NB4 (cell line): ENCODE data around the gene SLC7A9.
"Not testable (repeated sequence)": the region's sequence is repeated elsewhere in the genome, so short reads cannot be mapped to it uniquely, and the experiment has no call there.

Source experiments
- DNase-seq: peaks from one replicate; pipeline ENCODE4 v3.0.0; 2010; ENCODE audit warnings: low read depth
- H3K4me3 ChIP-seq: one replicate; pipeline ENCODE4 v1.5.1; 2011; ENCODE audit warnings: mild to moderate bottlenecking, low read depth, low read length, moderate library complexity
- CTCF ChIP-seq: IDR thresholded peaks from one replicate; pipeline ENCODE4 v1.5.1; 2012; ENCODE audit warnings: low read depth, low read length
- MAX ChIP-seq: IDR thresholded peaks from 2 replicates; pipeline ENCODE4 v1.6.1; 2011; ENCODE audit warnings: low read depth, low read length
- MYC ChIP-seq: IDR thresholded peaks from 2 replicates; pipeline ENCODE4 v1.6.1; 2011; ENCODE audit warnings: low read depth, low read length
- POLR2A ChIP-seq: IDR thresholded peaks from 2 replicates; pipeline ENCODE4 v1.6.1; 2011; ENCODE audit warnings: mild to moderate bottlenecking; ENCODE audit not compliant: insufficient read length; ENCODE audit errors: extremely low read depth

The SLC7A9 gene

GRCh38 chr19:32869966-32870573 is 503 bp upstream of the SLC7A9 start:
- H3K4me3 ChIP-seq, result no peak overlapping the region
- no peak for DNase-seq
- no peak for TF ChIP-seq MYC

- DNase-seq, result no peak
- H3K4me3 ChIP-seq, result no peak overlapping the region
- TF ChIP-seq MAX (no peak), CTCF (no peak), POLR2A (no peak)
Measured at GRCh38 chr19:32868206-32868950, 1.2 kb downstream of the SLC7A9 start.

GRCh38 chr19:32867436-32867835 is 2.1 kb downstream of the SLC7A9 start:
- not testable (repeated sequence) for H3K4me3 ChIP-seq, DNase-seq

GRCh38 chr19:32866564-32867265 is 2.9 kb downstream of the SLC7A9 start:
- TF ChIP-seq MAX (no peak), MYC (no peak), POLR2A (no peak), CTCF (no peak)
- no peak overlapping the region for H3K4me3 ChIP-seq
- no peak for DNase-seq

GRCh38 chr19:32866061-32866460 is 3.5 kb downstream of the SLC7A9 start:
- no peak for DNase-seq
- TF ChIP-seq POLR2A (no peak), MAX (no peak), MYC (no peak), CTCF (no peak)
- H3K4me3 ChIP-seq, result no peak overlapping the region

GRCh38 chr19:32865326-32865725 is 4.2 kb downstream of the SLC7A9 start:
- no peak for TF ChIP-seq MAX
- no peak for TF ChIP-seq CTCF
- TF ChIP-seq POLR2A, result no peak
- no peak for TF ChIP-seq MYC
- no peak for DNase-seq
- no peak overlapping the region for H3K4me3 ChIP-seq
